ENCODE results near the gene EGFR. TPM values are rescaled to one million over a fixed set of nuclear protein-coding genes. Genes with fewer than 3 reads are reported as not detected.

The EGFR gene
- 44.5 and 47.2 TPM in 2 replicates for total RNA-seq

DNA sequence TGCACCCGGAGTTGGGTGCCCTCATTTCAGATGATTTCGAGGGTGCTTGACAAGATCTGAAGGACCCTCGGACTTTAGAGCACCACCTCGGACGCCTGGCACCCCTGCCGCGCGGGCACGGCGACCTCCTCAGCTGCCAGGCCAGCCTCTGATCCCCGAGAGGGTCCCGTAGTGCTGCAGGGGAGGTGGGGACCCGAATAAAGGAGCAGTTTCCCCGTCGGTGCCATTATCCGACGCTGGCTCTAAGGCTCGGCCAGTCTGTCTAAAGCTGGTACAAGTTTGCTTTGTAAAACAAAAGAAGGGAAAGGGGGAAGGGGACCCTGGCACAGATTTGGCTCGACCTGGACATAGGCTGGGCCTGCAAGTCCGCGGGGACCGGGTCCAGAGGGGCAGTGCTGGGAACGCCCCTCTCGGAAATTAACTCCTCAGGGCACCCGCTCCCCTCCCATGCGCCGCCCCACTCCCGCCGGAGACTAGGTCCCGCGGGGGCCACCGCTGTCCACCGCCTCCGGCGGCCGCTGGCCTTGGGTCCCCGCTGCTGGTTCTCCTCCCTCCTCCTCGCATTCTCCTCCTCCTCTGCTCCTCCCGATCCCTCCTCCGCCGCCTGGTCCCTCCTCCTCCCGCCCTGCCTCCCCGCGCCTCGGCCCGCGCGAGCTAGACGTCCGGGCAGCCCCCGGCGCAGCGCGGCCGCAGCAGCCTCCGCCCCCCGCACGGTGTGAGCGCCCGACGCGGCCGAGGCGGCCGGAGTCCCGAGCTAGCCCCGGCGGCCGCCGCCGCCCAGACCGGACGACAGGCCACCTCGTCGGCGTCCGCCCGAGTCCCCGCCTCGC lies at the start of gene EGFR:
TSS of gene EGFR (plus strand) at position 657 of the 830 bp plus-strand sequence. CDS start 261 bp downstream, outside the sequence.

Measured in regular cardiac myocyte (primary cell).